HFF-Myc (cell line): ENCODE results near the gene GTF3C6.

Source experiments
- DNase-seq: peaks from one replicate; pipeline ENCODE4 v3.0.0-alpha.2; 2011; ENCODE audit warnings: low read depth; ENCODE audit errors: extremely low read depth
- H3K4me3 ChIP-seq: replicated peaks from 2 replicates; pipeline ENCODE4 v1.5.1; 2011; ENCODE audit warnings: low read depth, mild to moderate bottlenecking, control low read depth, low read length
- CTCF ChIP-seq: IDR thresholded peaks from 2 replicates; pipeline ENCODE4 v1.5.1; 2012; ENCODE audit warnings: mild to moderate bottlenecking, low read depth, low read length, control low read depth; ENCODE audit errors: missing control alignments

The GTF3C6 gene

GRCh38 chr6:110976575-110976974, 18.1 kb downstream of the GTF3C6 start:
- DNase-seq = no peak
- H3K4me3 ChIP-seq = no peak overlapping the region
- TF ChIP-seq CTCF = no peak

DNA sequence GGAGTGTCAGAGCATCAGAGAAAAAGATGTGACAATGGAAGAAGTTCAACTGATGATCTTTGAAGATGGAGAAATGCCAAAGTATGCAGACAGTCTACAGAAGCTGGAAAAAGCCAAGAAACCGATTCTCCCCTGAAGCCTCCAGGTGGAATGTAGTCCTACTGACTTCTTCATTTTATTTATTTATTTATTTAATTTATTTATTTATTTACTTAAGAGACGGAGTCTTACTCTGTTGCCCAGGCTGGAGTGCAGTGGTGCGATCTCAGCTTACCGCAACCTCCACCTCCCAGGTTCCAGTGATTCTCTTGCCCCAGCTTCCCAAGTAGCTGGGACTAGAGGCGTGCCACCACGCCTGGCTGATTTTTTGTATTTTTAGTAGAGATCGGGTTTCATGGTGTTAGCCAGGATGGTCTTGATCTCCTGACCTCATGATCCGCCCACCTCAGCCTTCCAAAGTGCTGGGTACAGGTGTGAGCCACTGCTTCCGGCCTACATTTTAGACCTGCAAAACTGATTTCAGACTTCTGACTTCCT, 21.1 kb downstream of the GTF3C6 start:
- DNase-seq = no peak
- TF ChIP-seq CTCF = no peak

GRCh38 chr6:110980227-110980626, 21.7 kb downstream of the GTF3C6 start:
- no peak for DNase-seq
- TF ChIP-seq CTCF = no peak
- H3K4me3 ChIP-seq = no peak overlapping the region

More for the DNA sequence above, 21.1 kb downstream of the GTF3C6 start:
- H3K4me3 ChIP-seq = no peak overlapping the region

GRCh38 chr6:110980648-110981047, 22.1 kb downstream of the GTF3C6 start:
- no peak for DNase-seq
- peak overlapping the region; percentile 85 for H3K4me3 ChIP-seq
- TF ChIP-seq CTCF = no peak

- DNase-seq = no peak
- no peak for TF ChIP-seq CTCF
- H3K4me3 ChIP-seq = peak overlapping the region; percentile 85
Measured at GRCh38 chr6:110981202-110981600, 22.7 kb downstream of the GTF3C6 start.

- no peak for DNase-seq
- no peak overlapping the region for H3K4me3 ChIP-seq
- TF ChIP-seq CTCF = no peak
Measured at GRCh38 chr6:110990840-110991576, 32.5 kb downstream of the GTF3C6 start.
